Smooth muscle cell of the pulmonary artery (primary cell): Measurements from ENCODE around the gene THEM4. TPM values are rescaled to one million over a fixed set of nuclear protein-coding genes. Genes with fewer than 3 reads are reported as not detected.

ENCODE experiments used
- total RNA-seq: library from RNA; depleted of rRNA; stranded (reverse); fragments of >200 nt; gene quantifications from 2 replicates; pipeline ENCODE4 v1.2.3, GENCODE V29; 2014

The THEM4 gene
- 6.5 and 10.7 TPM in 2 replicates for total RNA-seq

GRCh38 chr1:151909167-151910149 is at the start of gene THEM4:
Gene THEM4 (minus strand): TSS chr1:151909511. CDS start chr1:151909458, 53 bp downstream.

GRCh38 chr1:151853411-151853943 is 55.8 kb downstream of the THEM4 start, which contains the start of gene THEM5:
Gene THEM5 (minus strand): TSS chr1:151853712. CDS start chr1:151853565, 147 bp downstream.

GRCh38 chr1:151839457-151840403 is 69.6 kb downstream of the THEM4 start, which contains the start of gene C2CD4D:
Gene C2CD4D (minus strand): TSS chr1:151839820. CDS start chr1:151838989, 831 bp downstream.

GRCh38 chr1:151831605-151832004 is 77.7 kb downstream of the THEM4 start, which contains the start of gene RORC:
Gene RORC (minus strand): TSS chr1:151831802. CDS start chr1:151831764, 38 bp downstream.

Other genes with a start within 250 kb of the THEM4 start
- not detected in 2 replicates for gene CELF3, start 192.7 kb downstream of the THEM4 start, total RNA-seq
- gene RIIAD1, start 188.0 kb downstream of the THEM4 start, total RNA-seq, result not detected in 2 replicates
- 36.1 and 41.5 TPM in 2 replicates for gene MRPL9, start 146.0 kb downstream of the THEM4 start, total RNA-seq
- 2.3 and 3.1 TPM in 2 replicates for gene TDRKH, start 119.0 kb downstream of the THEM4 start, total RNA-seq
- not detected in 2 replicates for gene LINGO4, start 104.1 kb downstream of the THEM4 start, total RNA-seq
- gene RORC, start 77.7 kb downstream of the THEM4 start, total RNA-seq, result 0.03 TPM in 1 of 2 replicates, not detected in the other
- not detected in 2 replicates for gene C2CD4D, start 69.7 kb downstream of the THEM4 start, total RNA-seq
- gene THEM5, start 55.8 kb downstream of the THEM4 start, total RNA-seq, result not detected in 2 replicates
- 131 and 191 TPM in 2 replicates for gene S100A10, start 84.3 kb upstream of the THEM4 start, total RNA-seq
- 77.9 and 105 TPM in 2 replicates for gene S100A11, start 127.5 kb upstream of the THEM4 start, total RNA-seq
- gene TCHHL1, start 179.6 kb upstream of the THEM4 start, total RNA-seq, result not detected in 2 replicates
- 0.03 TPM in 1 of 2 replicates, not detected in the other for gene TCHH, start 205.9 kb upstream of the THEM4 start, total RNA-seq
- not detected in 2 replicates for gene RPTN, start 249.7 kb upstream of the THEM4 start, total RNA-seq